H9 (cell line): Measurements from ENCODE around the gene IQSEC2. TPM values are rescaled to one million over a fixed set of nuclear protein-coding genes. Genes with fewer than 3 reads are reported as not detected.

ENCODE experiments used
- DNase-seq: peaks from one replicate; pipeline ENCODE4 v3.0.0-alpha.2; 2017
- H2AFZ ChIP-seq: one replicate; pipeline ENCODE4 v1.6.1; 2013; ENCODE audit warnings: mild to moderate bottlenecking, low read length, control low read depth, moderate library complexity
- H2AK5ac ChIP-seq: 2 replicates; pipeline ENCODE4 v1.6.1; 2013; ENCODE audit warnings: low read length, control low read depth, mixed read lengths; ENCODE audit not compliant: insufficient read length
- H2BK120ac ChIP-seq: one replicate; pipeline ENCODE4 v1.6.1; 2013; ENCODE audit warnings: low read depth, mild to moderate bottlenecking, low read length, control low read depth, inconsistent platforms; ENCODE audit not compliant: poor library complexity, severe bottlenecking
- H2BK12ac ChIP-seq: 2 replicates; pipeline ENCODE4 v1.6.1; 2013; ENCODE audit warnings: low read length, control low read depth, mixed read lengths, low read depth; ENCODE audit not compliant: insufficient read length
- H2BK15ac ChIP-seq: 2 replicates; pipeline ENCODE4 v1.6.1; 2013; ENCODE audit warnings: low read depth, low read length, control low read depth
- H2BK20ac ChIP-seq: one replicate; pipeline ENCODE4 v1.6.1; 2013; ENCODE audit warnings: low read depth, mild to moderate bottlenecking, low read length, control low read depth, inconsistent platforms; ENCODE audit not compliant: poor library complexity, severe bottlenecking
- H2BK5ac ChIP-seq: 2 replicates; pipeline ENCODE4 v1.6.1; 2013; ENCODE audit warnings: low read length, control low read depth, mixed read lengths; ENCODE audit not compliant: insufficient read length
- H3K14ac ChIP-seq: 2 replicates; pipeline ENCODE4 v1.6.1; 2013; ENCODE audit warnings: low read length, control low read depth; ENCODE audit not compliant: insufficient read depth
- H3K18ac ChIP-seq: 2 replicates; pipeline ENCODE4 v1.6.1; 2013; ENCODE audit warnings: low read depth, mild to moderate bottlenecking, mixed read lengths, low read length, control low read depth; ENCODE audit not compliant: insufficient read length
- H3K23ac ChIP-seq: 2 replicates; pipeline ENCODE4 v1.6.1; 2013; ENCODE audit warnings: low read length, control low read depth, mixed read lengths, low read depth; ENCODE audit not compliant: insufficient read length
- H3K23me2 ChIP-seq: 2 replicates; pipeline ENCODE4 v1.6.1; 2013; ENCODE audit warnings: low read depth, mild to moderate bottlenecking, mixed read lengths, low read length, control low read depth; ENCODE audit not compliant: insufficient read length, poor library complexity, severe bottlenecking
- H3K27ac ChIP-seq: 2 replicates; pipeline ENCODE4 v1.5.1; 2013; ENCODE audit warnings: low read length, control low read depth, mixed read lengths, low read depth; ENCODE audit not compliant: insufficient read length
- H3K27me3 ChIP-seq: 2 replicates; pipeline ENCODE4 v1.6.1; 2013; ENCODE audit warnings: low read length, control low read depth, inconsistent platforms; ENCODE audit not compliant: insufficient read depth
- H3K4ac ChIP-seq: 2 replicates; pipeline ENCODE4 v1.6.1; 2013; ENCODE audit warnings: low read depth, mild to moderate bottlenecking, control low read depth, inconsistent platforms, low read length, moderate library complexity
- H3K4me1 ChIP-seq: 2 replicates; pipeline ENCODE4 v1.6.1; 2013; ENCODE audit warnings: low read length, control low read depth, inconsistent platforms; ENCODE audit not compliant: insufficient read depth
- H3K4me2 ChIP-seq: 2 replicates; pipeline ENCODE4 v1.6.1; 2013; ENCODE audit warnings: low read length, control low read depth, mixed read lengths; ENCODE audit not compliant: insufficient read length, insufficient read depth
- H3K56ac ChIP-seq: 2 replicates; pipeline ENCODE4 v1.6.1; 2013; ENCODE audit warnings: low read depth, mild to moderate bottlenecking, mixed read lengths, low read length, control low read depth; ENCODE audit not compliant: insufficient read length
- H3K79me1 ChIP-seq: 2 replicates; pipeline ENCODE4 v1.6.1; 2013; ENCODE audit warnings: low read depth, mild to moderate bottlenecking, moderate library complexity, low read length, control low read depth, inconsistent platforms; ENCODE audit not compliant: insufficient read depth, poor library complexity, severe bottlenecking
- H3K79me2 ChIP-seq: 2 replicates; pipeline ENCODE4 v1.6.1; 2013; ENCODE audit warnings: low read length, control low read depth, inconsistent platforms; ENCODE audit not compliant: insufficient read depth
- H3K9ac ChIP-seq: 2 replicates; pipeline ENCODE4 v1.6.1; 2013; ENCODE audit warnings: low read length, control low read depth, mixed read lengths; ENCODE audit not compliant: insufficient read length; ENCODE audit errors: extremely low read depth
- H3K9me3 ChIP-seq: one replicate; pipeline ENCODE4 v1.6.1; 2013; ENCODE audit warnings: low read depth, low read length, inconsistent platforms; ENCODE audit not compliant: control insufficient read depth
- H3T11ph ChIP-seq: one replicate; pipeline ENCODE4 v1.6.1; 2013; ENCODE audit warnings: mild to moderate bottlenecking, low read length, control low read depth, inconsistent platforms
- H4K20me1 ChIP-seq: one replicate; pipeline ENCODE4 v1.6.1; 2013; ENCODE audit not compliant: control insufficient read depth, insufficient read length, insufficient read depth
- H4K5ac ChIP-seq: 2 replicates; pipeline ENCODE4 v1.6.1; 2013; ENCODE audit warnings: low read depth, mild to moderate bottlenecking, mixed read lengths, low read length, control low read depth; ENCODE audit not compliant: insufficient read length
- H4K8ac ChIP-seq: replicated peaks from 2 replicates; pipeline ENCODE4 v1.6.1; 2013; ENCODE audit warnings: low read length, control low read depth, mixed read lengths, low read depth; ENCODE audit not compliant: insufficient read length
- H4K91ac ChIP-seq: 2 replicates; pipeline ENCODE4 v1.6.1; 2013; ENCODE audit warnings: low read depth, mild to moderate bottlenecking, moderate library complexity, mixed read lengths, low read length, control low read depth; ENCODE audit not compliant: insufficient read length
- H3K27ac Mint-ChIP-seq, 3 experiments: 2 replicates in 2 of 3; 3 replicates in 1 of 3; pipeline ENCODE4 v1.8.0; 2020 to 2021; ENCODE audit warnings: mixed read lengths in 3 of 3, mild to moderate bottlenecking in 1 of 3, moderate library complexity in 1 of 3
- H3K27me3 Mint-ChIP-seq: 2 replicates; pipeline ENCODE4 v1.8.0; 2021; ENCODE audit warnings: low read depth, mild to moderate bottlenecking, moderate library complexity, mixed read lengths
- H3K36me3 Mint-ChIP-seq, 3 experiments: 2 replicates in 2 of 3; 3 replicates in 1 of 3; pipeline ENCODE4 v1.8.0; 2020 to 2021; ENCODE audit warnings: low read depth in 3 of 3, mixed read lengths in 3 of 3; ENCODE audit not compliant: insufficient read depth in 1 of 3
- H3K4me1 Mint-ChIP-seq, 2 experiments: 2 replicates each; pipeline ENCODE4 v1.8.0; 2020; ENCODE audit warnings: mixed read lengths in 2 of 2
- H3K4me3 Mint-ChIP-seq, 2 experiments: 2 replicates in 1 of 2; 3 replicates in 1 of 2; pipeline ENCODE4 v1.8.0; 2020 to 2021; ENCODE audit warnings: mild to moderate bottlenecking in 2 of 2, mixed read lengths in 2 of 2, moderate library complexity in 1 of 2
- H3K9me3 Mint-ChIP-seq, 2 experiments: 2 replicates in 1 of 2; 3 replicates in 1 of 2; pipeline ENCODE4 v1.8.0; 2020; ENCODE audit warnings: mild to moderate bottlenecking in 2 of 2, mixed read lengths in 2 of 2, moderate library complexity in 1 of 2
- CTCF ChIP-seq: fragments of 200-600 bp; sonication (generic); conservative IDR thresholded peaks from 3 replicates; pipeline ENCODE4 v1.8.0; 2021; ENCODE audit warnings: antibody characterized with exemption, mild to moderate bottlenecking
- WGBS: extraction: QIAGEN DNeasy Blood & Tissue Kit; methylation state at CpG from one replicate; pipeline ENCODE4 v1.1.7; 2013; ENCODE audit warnings: missing lambda C conversion rate, low lambda C conversion rate, mixed read lengths; ENCODE audit not compliant: insufficient read length; ENCODE audit errors: extremely low coverage; 5-methylcytosine and 5-hydroxymethylcytosine counted together
- total RNA-seq: library from RNA; stranded (reverse); gene quantifications from 2 replicates; pipeline ENCODE4 v1.2.1, GENCODE V29; 2021

Gene IQSEC2
- total RNA-seq, 1 experiment from 2014 or later = 7.0 TPM

- no peak overlapping the region for H3K27ac ChIP-seq
- no CpG with 5 or more reads among the region's 8 CpGs for WGBS
- no peak overlapping the region for H2BK20ac ChIP-seq
- no peak overlapping the region for H3T11ph ChIP-seq
- no peaks in the 10 kb centered on the region for H4K20me1 ChIP-seq
- no peaks in the 10 kb centered on the region for H3K4me1 ChIP-seq
- H2AK5ac ChIP-seq = no peak overlapping the region
- no peak overlapping the region for H3K18ac ChIP-seq
- no peaks in the 10 kb centered on the region for H3K79me1 ChIP-seq
- peaks cover 0 to 6% (median 5%) of the 10 kb centered on the region in 3 experiments; a peak in 5 of 7 replicates for H3K36me3 Mint-ChIP-seq
- no peak overlapping the region for H3K23ac ChIP-seq
- no peak overlapping the region for H2BK120ac ChIP-seq
- no peaks in the 10 kb centered on the region for H3K79me2 ChIP-seq
- no peak overlapping the region for H3K56ac ChIP-seq
- no peak overlapping the region for H2BK12ac ChIP-seq
- H2BK15ac ChIP-seq = no peak overlapping the region
- no peak overlapping the region for H3K4me2 ChIP-seq
- H4K91ac ChIP-seq = no peak overlapping the region
- peaks cover 24% of the 10 kb centered on the region for H3K9me3 ChIP-seq
- no peak overlapping the region for H2BK5ac ChIP-seq
- no peaks in the 10 kb centered on the region for H3K27me3 Mint-ChIP-seq
- no peak overlapping the region for H3K27ac Mint-ChIP-seq
- no peaks in the 10 kb centered on the region for H3K27me3 ChIP-seq
- peaks cover 12 to 29% of the 10 kb centered on the region in 2 experiments for H3K4me1 Mint-ChIP-seq
- no peak overlapping the region for H3K4ac ChIP-seq
- DNase-seq = peak; percentile 60
- TF ChIP-seq CTCF = no peak
- H3K9me3 Mint-ChIP-seq = peaks cover 77 to 83% of the 10 kb centered on the region in 2 experiments
- no peaks in the 10 kb centered on the region for H3K23me2 ChIP-seq
- no peak overlapping the region for H3K9ac ChIP-seq
- H3K14ac ChIP-seq = no peak overlapping the region
- H4K8ac ChIP-seq = no peak overlapping the region
- no peak overlapping the region for H4K5ac ChIP-seq
- no peak overlapping the region for H2AFZ ChIP-seq
- H3K4me3 Mint-ChIP-seq = peak overlapping the region in 1 of 2 experiments; percentile 54; a peak in 2 of 5 replicates
These were observed 6.8 kb upstream of the IQSEC2 start for GRCh38 chrX:53288189-53288588.
